22Rv1 (cell line): Measurements from ENCODE around the gene ADO.
"Not testable (repeated sequence)": the region's sequence is repeated elsewhere in the genome, so short reads cannot be mapped to it uniquely, and the experiment has no call there.

Source experiments
- ZFX ChIP-seq: fragments of 450-650 bp; IDR thresholded peaks from 2 replicates; pipeline ENCODE4 v1.6.1; 2017; ENCODE audit warnings: antibody characterized with exemption, borderline replicate concordance
- TF ChIP-seq, protein P1 (sequence below): fragments of 450-650 bp; IDR thresholded peaks from 2 replicates; pipeline ENCODE4 v1.5.1; 2017; ENCODE audit warnings: mild to moderate bottlenecking

DNA sequence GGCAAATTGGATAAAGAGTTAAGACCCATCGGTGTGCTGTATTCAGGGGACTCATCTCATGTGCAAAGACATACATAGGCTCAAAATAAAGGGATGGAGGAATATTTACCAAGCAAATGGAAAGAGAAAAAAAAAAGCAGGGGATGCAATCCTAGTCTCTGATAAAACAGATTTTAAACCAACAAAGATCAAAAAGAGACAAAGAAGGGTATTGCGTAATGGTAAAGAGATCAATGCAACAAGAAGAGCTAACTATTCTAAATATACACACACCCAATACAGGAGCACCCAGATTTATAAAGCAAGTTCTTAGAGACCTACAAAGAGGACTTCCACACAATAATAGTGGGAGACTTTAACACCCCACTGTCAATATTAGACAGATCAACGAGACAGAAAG lies 20.0 kb upstream of the ADO start:
- TF ChIP-seq, protein P1, sequence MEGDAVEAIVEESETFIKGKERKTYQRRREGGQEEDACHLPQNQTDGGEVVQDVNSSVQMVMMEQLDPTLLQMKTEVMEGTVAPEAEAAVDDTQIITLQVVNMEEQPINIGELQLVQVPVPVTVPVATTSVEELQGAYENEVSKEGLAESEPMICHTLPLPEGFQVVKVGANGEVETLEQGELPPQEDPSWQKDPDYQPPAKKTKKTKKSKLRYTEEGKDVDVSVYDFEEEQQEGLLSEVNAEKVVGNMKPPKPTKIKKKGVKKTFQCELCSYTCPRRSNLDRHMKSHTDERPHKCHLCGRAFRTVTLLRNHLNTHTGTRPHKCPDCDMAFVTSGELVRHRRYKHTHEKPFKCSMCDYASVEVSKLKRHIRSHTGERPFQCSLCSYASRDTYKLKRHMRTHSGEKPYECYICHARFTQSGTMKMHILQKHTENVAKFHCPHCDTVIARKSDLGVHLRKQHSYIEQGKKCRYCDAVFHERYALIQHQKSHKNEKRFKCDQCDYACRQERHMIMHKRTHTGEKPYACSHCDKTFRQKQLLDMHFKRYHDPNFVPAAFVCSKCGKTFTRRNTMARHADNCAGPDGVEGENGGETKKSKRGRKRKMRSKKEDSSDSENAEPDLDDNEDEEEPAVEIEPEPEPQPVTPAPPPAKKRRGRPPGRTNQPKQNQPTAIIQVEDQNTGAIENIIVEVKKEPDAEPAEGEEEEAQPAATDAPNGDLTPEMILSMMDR: not testable (repeated sequence)
- TF ChIP-seq ZFX: not testable (repeated sequence)
